Measurements from ENCODE around the gene ALDH5A1.

The ALDH5A1 gene

GRCh38 chr6:24460966-24461365 lies 33.8 kb upstream of the ALDH5A1 start:
- peaks cover 2% of the 10 kb centered on the region for H3K4me1 ChIP-seq (ENCODE audit: control insufficient read depth, insufficient read depth, low read length)
- no peaks in the 10 kb centered on the region for H3K9me3 ChIP-seq (replicated peaks; ENCODE audit: low read length)
- H3K9ac ChIP-seq (ENCODE audit: low read depth, low read length) = no peak overlapping the region
- H3K27me3 ChIP-seq (ENCODE audit: control insufficient read depth, insufficient read depth, low read length) = no peaks in the 10 kb centered on the region
- H3K4me3 ChIP-seq (ENCODE audit: low read length) = no peak overlapping the region
- no peaks in the 10 kb centered on the region for H3K36me3 ChIP-seq (ENCODE audit: insufficient read depth, low read length)
- H3K4me2 ChIP-seq (ENCODE audit: low read length) = no peak overlapping the region

DNA sequence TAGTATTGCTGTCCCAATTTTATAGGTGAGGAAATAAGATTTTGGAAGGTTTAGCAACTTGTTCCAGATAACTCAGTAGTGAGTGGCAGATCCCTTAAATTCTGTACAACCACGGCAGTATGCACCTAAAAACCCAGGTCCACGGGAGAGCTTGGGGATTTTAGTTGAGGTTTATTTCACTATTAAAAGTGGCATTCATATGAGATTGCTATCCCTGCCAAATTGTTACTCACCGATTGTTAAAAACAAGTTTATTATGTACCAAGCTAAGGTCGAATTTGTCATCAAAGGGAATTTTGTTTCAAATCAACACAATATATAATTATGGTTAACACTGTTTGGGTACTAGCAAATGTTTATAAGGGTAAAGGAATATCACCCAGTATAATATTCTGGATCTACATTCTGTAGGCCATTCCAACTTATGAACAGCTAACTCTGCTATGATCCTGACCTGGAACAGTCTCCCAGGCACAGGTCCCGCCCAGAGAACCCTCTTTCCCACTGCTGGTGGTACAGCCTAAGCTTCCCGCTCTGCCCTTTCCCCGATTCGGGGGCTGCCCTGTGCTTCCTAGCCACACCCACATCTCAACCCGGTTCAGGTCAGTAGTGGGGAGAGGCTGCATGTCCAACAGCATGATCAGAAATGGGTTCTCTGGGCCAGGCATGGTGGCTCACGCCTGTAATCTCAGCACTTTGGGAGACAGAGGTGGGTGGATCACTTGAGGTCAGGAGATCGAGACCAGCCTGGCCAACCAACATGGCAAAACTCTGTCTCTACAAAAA lies 30.3 kb upstream of the ALDH5A1 start:
- no peak overlapping the region for H3K4me2 ChIP-seq (ENCODE audit: low read length)
- H3K4me1 ChIP-seq (ENCODE audit: control insufficient read depth, insufficient read depth, low read length) = no peaks in the 10 kb centered on the region
- no peak overlapping the region for H3K9ac ChIP-seq (ENCODE audit: low read depth, low read length)
- no peak overlapping the region for H3K4me3 ChIP-seq (ENCODE audit: low read length)
- H3K9me3 ChIP-seq (replicated peaks; ENCODE audit: low read length) = no peaks in the 10 kb centered on the region
- H3K27me3 ChIP-seq (ENCODE audit: control insufficient read depth, insufficient read depth, low read length) = no peaks in the 10 kb centered on the region
- no peaks in the 10 kb centered on the region for H3K36me3 ChIP-seq (ENCODE audit: insufficient read depth, low read length)

DNA sequence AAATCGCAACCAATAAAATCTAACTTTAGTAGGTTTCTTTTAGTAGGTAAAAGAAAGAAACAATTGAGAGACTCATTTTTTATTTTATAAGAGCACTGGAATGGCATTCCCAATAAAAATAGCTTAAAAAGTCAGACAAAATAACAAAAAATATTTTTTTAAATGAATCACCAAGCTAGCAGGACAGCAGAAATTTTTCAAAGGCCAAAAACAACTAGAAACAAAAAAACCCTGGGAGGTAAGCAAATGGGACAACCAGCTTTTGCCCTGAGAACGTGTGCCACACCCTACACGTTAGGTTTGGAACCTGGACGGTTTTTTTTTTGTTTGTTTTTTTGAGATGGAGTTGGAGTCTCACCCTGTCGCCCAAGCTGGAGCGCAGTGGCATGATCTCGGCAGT lies 25.0 kb upstream of the ALDH5A1 start:
- Histone ChIP-seq H3K36me3 (ENCODE audit: insufficient read depth, low read length) (no peaks in the 10 kb centered on the region), H3K4me1 (ENCODE audit: control insufficient read depth, insufficient read depth, low read length) (peaks cover 18% of the 10 kb centered on the region), H3K4me3 (ENCODE audit: low read length) (no peak overlapping the region), H3K9me3 (replicated peaks; ENCODE audit: low read length) (no peaks in the 10 kb centered on the region), H3K4me2 (ENCODE audit: low read length) (peak overlapping the region; percentile 12), H3K9ac (ENCODE audit: low read depth, low read length) (no peak overlapping the region), H3K27me3 (ENCODE audit: control insufficient read depth, insufficient read depth, low read length) (no peaks in the 10 kb centered on the region)

- Histone ChIP-seq H3K9me3 (replicated peaks; ENCODE audit: low read length) (no peaks in the 10 kb centered on the region), H3K4me2 (ENCODE audit: low read length) (no peak overlapping the region), H3K9ac (ENCODE audit: low read depth, low read length) (no peak overlapping the region), H3K4me1 (ENCODE audit: control insufficient read depth, insufficient read depth, low read length) (peaks cover 18% of the 10 kb centered on the region), H3K4me3 (ENCODE audit: low read length) (no peak overlapping the region), H3K27me3 (ENCODE audit: control insufficient read depth, insufficient read depth, low read length) (no peaks in the 10 kb centered on the region), H3K36me3 (ENCODE audit: insufficient read depth, low read length) (no peaks in the 10 kb centered on the region)
These were observed 22.6 kb upstream of the ALDH5A1 start for GRCh38 chr6:24472181-24472580.

DNA sequence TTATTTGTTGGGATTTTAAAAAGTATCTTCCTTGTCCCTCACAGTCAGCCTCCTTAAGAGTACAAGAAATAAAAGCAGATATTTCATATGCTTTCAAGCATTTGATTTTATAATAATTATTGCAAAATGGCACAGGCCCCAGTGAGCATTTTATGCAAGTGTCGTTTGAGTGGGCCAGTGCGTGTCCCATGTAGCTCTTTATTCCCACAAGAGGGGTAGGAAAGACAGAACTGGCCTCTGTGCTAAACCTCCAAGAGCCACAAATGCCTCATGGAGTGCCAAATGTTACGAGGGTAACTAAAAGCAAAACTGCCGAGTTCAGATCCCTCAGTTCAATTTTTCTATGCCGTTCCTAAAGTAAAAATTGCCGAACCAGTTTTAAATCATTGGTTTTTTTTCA lies 18.1 kb upstream of the ALDH5A1 start:
- H3K36me3 ChIP-seq (ENCODE audit: insufficient read depth, low read length) = no peaks in the 10 kb centered on the region
- no peak overlapping the region for H3K4me2 ChIP-seq (ENCODE audit: low read length)
- no peak overlapping the region for H3K4me3 ChIP-seq (ENCODE audit: low read length)
- H3K4me1 ChIP-seq (ENCODE audit: control insufficient read depth, insufficient read depth, low read length) = peaks cover 10% of the 10 kb centered on the region
- no peaks in the 10 kb centered on the region for H3K9me3 ChIP-seq (replicated peaks; ENCODE audit: low read length)
- H3K9ac ChIP-seq (ENCODE audit: low read depth, low read length) = no peak overlapping the region
- no peaks in the 10 kb centered on the region for H3K27me3 ChIP-seq (ENCODE audit: control insufficient read depth, insufficient read depth, low read length)

GRCh38 chr6:24477070-24477469 lies 17.7 kb upstream of the ALDH5A1 start:
- H3K9me3 ChIP-seq (replicated peaks; ENCODE audit: low read length) = no peaks in the 10 kb centered on the region
- H3K27me3 ChIP-seq (ENCODE audit: control insufficient read depth, insufficient read depth, low read length) = no peaks in the 10 kb centered on the region
- H3K36me3 ChIP-seq (ENCODE audit: insufficient read depth, low read length) = no peaks in the 10 kb centered on the region
- H3K9ac ChIP-seq (ENCODE audit: low read depth, low read length) = no peak overlapping the region
- H3K4me3 ChIP-seq (ENCODE audit: low read length) = no peak overlapping the region
- H3K4me1 ChIP-seq (ENCODE audit: control insufficient read depth, insufficient read depth, low read length) = peaks cover 5% of the 10 kb centered on the region
- H3K4me2 ChIP-seq (ENCODE audit: low read length) = no peak overlapping the region

- Histone ChIP-seq H3K4me1 (ENCODE audit: control insufficient read depth, insufficient read depth, low read length) (peaks cover 5% of the 10 kb centered on the region), H3K4me2 (ENCODE audit: low read length) (no peak overlapping the region), H3K27me3 (ENCODE audit: control insufficient read depth, insufficient read depth, low read length) (no peaks in the 10 kb centered on the region), H3K36me3 (ENCODE audit: insufficient read depth, low read length) (no peaks in the 10 kb centered on the region), H3K9me3 (replicated peaks; ENCODE audit: low read length) (no peaks in the 10 kb centered on the region), H3K9ac (ENCODE audit: low read depth, low read length) (no peak overlapping the region), H3K4me3 (ENCODE audit: low read length) (no peak overlapping the region)
These were observed 15.9 kb upstream of the ALDH5A1 start for GRCh38 chr6:24478903-24479302.

GRCh38 chr6:24480705-24481104 lies 14.1 kb upstream of the ALDH5A1 start:
- H3K27me3 ChIP-seq (ENCODE audit: control insufficient read depth, insufficient read depth, low read length) = no peaks in the 10 kb centered on the region
- H3K4me3 ChIP-seq (ENCODE audit: low read length) = no peak overlapping the region
- no peaks in the 10 kb centered on the region for H3K36me3 ChIP-seq (ENCODE audit: insufficient read depth, low read length)
- no peaks in the 10 kb centered on the region for H3K9me3 ChIP-seq (replicated peaks; ENCODE audit: low read length)
- no peak overlapping the region for H3K4me2 ChIP-seq (ENCODE audit: low read length)
- H3K4me1 ChIP-seq (ENCODE audit: control insufficient read depth, insufficient read depth, low read length) = peaks cover 5% of the 10 kb centered on the region
- no peak overlapping the region for H3K9ac ChIP-seq (ENCODE audit: low read depth, low read length)

GRCh38 chr6:24481449-24481848 lies 13.3 kb upstream of the ALDH5A1 start:
- Histone ChIP-seq H3K4me3 (ENCODE audit: low read length) (no peak overlapping the region), H3K4me1 (ENCODE audit: control insufficient read depth, insufficient read depth, low read length) (peaks cover 5% of the 10 kb centered on the region), H3K36me3 (ENCODE audit: insufficient read depth, low read length) (no peaks in the 10 kb centered on the region), H3K27me3 (ENCODE audit: control insufficient read depth, insufficient read depth, low read length) (no peaks in the 10 kb centered on the region), H3K4me2 (ENCODE audit: low read length) (no peak overlapping the region), H3K9me3 (replicated peaks; ENCODE audit: low read length) (no peaks in the 10 kb centered on the region), H3K9ac (ENCODE audit: low read depth, low read length) (no peak overlapping the region)

GRCh38 chr6:24484657-24485323 lies 10.0 kb upstream of the ALDH5A1 start:
- no peaks in the 10 kb centered on the region for H3K27me3 ChIP-seq (ENCODE audit: control insufficient read depth, insufficient read depth, low read length)
- no peak overlapping the region for H3K4me2 ChIP-seq (ENCODE audit: low read length)
- no peaks in the 10 kb centered on the region for H3K9me3 ChIP-seq (replicated peaks; ENCODE audit: low read length)
- H3K9ac ChIP-seq (ENCODE audit: low read depth, low read length) = no peak overlapping the region
- H3K36me3 ChIP-seq (ENCODE audit: insufficient read depth, low read length) = no peaks in the 10 kb centered on the region
- no peak overlapping the region for H3K4me3 ChIP-seq (ENCODE audit: low read length)
- peaks cover 5% of the 10 kb centered on the region for H3K4me1 ChIP-seq (ENCODE audit: control insufficient read depth, insufficient read depth, low read length)

DNA sequence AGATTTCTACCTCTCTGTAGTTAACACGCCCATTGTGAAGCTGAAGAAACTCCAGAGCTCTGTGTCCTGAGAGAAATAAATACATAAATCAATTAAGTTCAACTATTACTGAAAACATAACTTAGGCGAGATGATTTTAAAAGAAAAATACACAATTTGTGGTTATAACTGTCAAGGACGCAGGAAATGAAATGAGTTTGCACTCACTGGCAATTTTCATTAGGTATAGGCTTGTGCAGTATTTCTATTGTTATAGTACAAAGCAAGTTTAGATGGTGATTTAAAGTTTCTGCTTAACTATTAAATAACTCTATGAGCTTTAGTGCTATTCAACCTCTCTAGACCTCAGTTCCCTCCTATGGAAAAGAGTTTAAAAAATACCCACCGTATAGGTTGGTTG lies 8.7 kb upstream of the ALDH5A1 start:
- H3K27me3 ChIP-seq (ENCODE audit: control insufficient read depth, insufficient read depth, low read length) = no peaks in the 10 kb centered on the region
- H3K9ac ChIP-seq (ENCODE audit: low read depth, low read length) = no peak overlapping the region
- H3K4me1 ChIP-seq (ENCODE audit: control insufficient read depth, insufficient read depth, low read length) = peaks cover 5% of the 10 kb centered on the region
- H3K36me3 ChIP-seq (ENCODE audit: insufficient read depth, low read length) = no peaks in the 10 kb centered on the region
- no peak overlapping the region for H3K4me3 ChIP-seq (ENCODE audit: low read length)
- H3K4me2 ChIP-seq (ENCODE audit: low read length) = no peak overlapping the region
- no peaks in the 10 kb centered on the region for H3K9me3 ChIP-seq (replicated peaks; ENCODE audit: low read length)

- no peaks in the 10 kb centered on the region for H3K36me3 ChIP-seq (ENCODE audit: insufficient read depth, low read length)
- no peak within 1 kb of the TSS for H3K9ac ChIP-seq (ENCODE audit: low read depth, low read length)
- H3K27me3 ChIP-seq (ENCODE audit: control insufficient read depth, insufficient read depth, low read length) = no peaks in the 10 kb centered on the region
- H3K9me3 ChIP-seq (replicated peaks; ENCODE audit: low read length) = no peaks in the 10 kb centered on the region
- no peak within 1 kb of the TSS for H3K4me3 ChIP-seq (ENCODE audit: low read length)
- no peak within 1 kb of the TSS for H3K4me2 ChIP-seq (ENCODE audit: low read length)
- peaks cover 3% of the 10 kb centered on the region for H3K4me1 ChIP-seq (ENCODE audit: control insufficient read depth, insufficient read depth, low read length)
These were observed 5.3 kb upstream of the ALDH5A1 start, which contains the start of gene GPLD1 for GRCh38 chr6:24489470-24489869. Gene GPLD1 (minus strand): TSS chr6:24489578. CDS start chr6:24489511, 67 bp downstream.
